Right cardiac atrium (tissue), 5 donors: ENCODE results near the gene APMAP. TPM values are rescaled to one million over a fixed set of nuclear protein-coding genes. Genes with fewer than 3 reads are reported as not detected.

Source experiments
- ATAC-seq, 2 donors: fragments of 200-7000 bp; cut with Tn5 transposase; one replicate each; pipeline versions ENCODE4 v1.8.0 to v1.9.1; 2020; ENCODE audit warnings: moderate library complexity in 2 of 2, mild to moderate bottlenecking in 1 of 2
- DNase-seq, 3 donors: peaks; one replicate each; pipeline ENCODE4 v3.0.0-alpha.2; 2020
- H3K27ac ChIP-seq: one replicate; pipeline ENCODE4 v1.5.1; 2013; ENCODE audit warnings: mild to moderate bottlenecking, low read length, control low read depth, moderate library complexity
- H3K27me3 ChIP-seq: one replicate; pipeline ENCODE4 v1.6.1; 2013; ENCODE audit not compliant: control insufficient read depth, insufficient read depth
- H3K4me1 ChIP-seq: one replicate; pipeline ENCODE4 v1.6.1; 2013; ENCODE audit warnings: low read length; ENCODE audit not compliant: control insufficient read depth, insufficient read depth
- H3K4me3 ChIP-seq: one replicate; pipeline ENCODE4 v1.5.1; 2013; ENCODE audit warnings: low read length, control low read depth
- H3K9me3 ChIP-seq: one replicate; pipeline ENCODE4 v1.6.1; 2013; ENCODE audit warnings: low read length; ENCODE audit not compliant: control insufficient read depth
- WGBS: extraction: QIAGEN DNeasy Blood & Tissue Kit; methylation state at CpG from one replicate; pipeline ENCODE4 v1.1.7; 2013; 5-methylcytosine and 5-hydroxymethylcytosine counted together
- intact Hi-C, 4 donors: fragments of 100-400 bp; cut with DNase I; formaldehyde crosslinking; loops; one replicate each; pipeline versions ENCODE4 v1.11.0 to v1.14.0; 2022 to 2023
- polyA plus RNA-seq: library from polyadenylated mRNA; stranded (reverse); fragments of 200-250 nt; gene quantifications from one replicate; pipeline ENCODE4 v1.2.3, GENCODE V29; 2013
- total RNA-seq, 4 donors: library from RNA; stranded (reverse); fragmentation: NEBNext Ultra II Directional; extraction: Animal tissue kit (Norgen Biotek cat#: 25700); gene quantifications; one replicate each; pipeline ENCODE4 v1.2.1, GENCODE V29; 2021
- donor health status: healthy with polysubstance abuse.
- donor health status: DM: no; HTN: yes; CAD: no.
- donor health status: DM: no; HTN: no; CAD: no.
- donor health status: DM: no; HTN: yes; CAD: no; lungs with severe emphysema.
- donor health status: DM: yes; HTN: yes; CAD: no.

The APMAP gene
- total and polyA plus RNA-seq, 5 donors, result 28.0 to 35.1 (median 34.7) TPM

DNA sequence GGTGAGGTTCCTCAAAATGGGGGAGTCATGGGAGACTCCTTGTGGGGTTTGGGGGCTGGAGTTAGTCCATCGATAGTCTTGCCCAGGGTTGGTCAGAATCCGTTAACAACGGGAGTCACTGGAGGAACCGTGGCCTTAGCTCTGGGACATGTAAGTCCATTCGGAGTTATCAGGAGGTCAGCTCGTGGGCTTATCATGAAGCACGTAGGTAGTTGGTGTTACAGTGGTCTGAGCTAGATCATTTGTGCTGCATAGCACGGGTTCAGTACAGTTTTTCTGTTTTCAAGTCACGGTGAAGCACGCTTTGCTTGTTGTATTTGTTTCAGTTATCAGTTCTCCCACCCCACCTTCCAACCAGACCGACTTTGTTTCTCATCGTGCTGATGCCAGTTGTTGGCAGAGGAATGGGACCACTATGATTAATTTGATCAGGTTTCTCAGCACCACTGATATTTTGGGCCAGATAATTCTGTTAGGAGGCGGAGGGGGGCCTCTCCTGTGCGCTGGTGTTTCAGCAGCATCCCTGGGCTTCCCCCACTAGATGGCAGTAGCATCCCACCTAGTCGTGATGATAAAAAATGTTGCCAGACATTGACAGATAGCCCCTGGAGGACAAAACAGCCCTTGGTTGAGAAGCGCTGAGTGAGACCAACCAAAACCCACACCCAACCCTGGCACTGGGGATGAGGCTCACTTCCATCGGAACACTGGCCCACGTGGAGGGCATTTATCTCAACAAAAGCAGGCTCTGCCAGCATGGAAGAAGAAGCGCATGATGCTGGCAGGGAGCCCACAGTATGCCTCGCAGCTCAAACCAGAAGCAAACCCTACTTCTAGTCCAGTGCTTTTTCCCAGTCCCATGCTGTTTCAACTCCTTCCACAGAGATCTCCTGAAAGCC is 2.2 kb upstream of the APMAP start:
- DNase-seq (peak; percentile 78 to 92 (median 89)), ATAC-seq (peak; percentile 64 to 72)
- Histone ChIP-seq H3K27ac (peak overlapping the region; percentile 57), H3K4me3 (no peak overlapping the region), H3K9me3 (no peaks in the 10 kb centered on the region), H3K4me1 (peaks cover 10% of the 10 kb centered on the region), H3K27me3 (no peaks in the 10 kb centered on the region)
- intact Hi-C loops, result loop anchor here (1.0 to 10.0 kb wide), 6 partner anchors 71 to 413 kb away; partner anchors contain the start of genes GINS1 (in 2 of the 4) and ENTPD6 (in 1 of the 4)
- 34% methylated on average over 20 of the region's 20 CpGs for WGBS

DNA sequence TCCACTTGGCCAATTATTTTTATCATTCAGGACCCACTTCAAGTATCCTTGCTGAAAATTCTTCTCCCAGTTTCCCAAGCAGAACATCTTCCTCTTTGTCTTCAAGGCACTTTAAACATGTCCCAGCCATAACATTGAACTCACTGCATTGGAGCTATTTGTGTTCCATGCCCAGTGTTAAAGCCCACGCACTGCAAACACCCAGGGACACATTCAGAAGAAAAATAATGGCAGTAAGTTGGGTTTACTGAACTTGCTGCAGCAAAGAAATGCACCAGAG is 1.6 kb upstream of the APMAP start:
- ATAC-seq (no peak), DNase-seq (no peak)
- no peaks in the 10 kb centered on the region for H3K9me3 ChIP-seq
- H3K4me1 ChIP-seq, result peaks cover 9% of the 10 kb centered on the region
- WGBS, result 83% methylated on average over 1 of the region's 1 CpG
- no peaks in the 10 kb centered on the region for H3K27me3 ChIP-seq
- H3K27ac ChIP-seq, result no peak overlapping the region
- no peak overlapping the region for H3K4me3 ChIP-seq
- intact Hi-C loops, result loop anchor here (1.0 to 10.0 kb wide), 5 partner anchors 71 to 413 kb away; partner anchors contain the start of genes GINS1 (in 2 of the 4) and ENTPD6 (in 1 of the 4)

GRCh38 chr20:24993337-24994185 is 1.0 kb upstream of the APMAP start:
- H3K4me3 ChIP-seq, result peak overlapping the region; percentile 76
- no peak for DNase-seq
- WGBS, result 29% methylated on average over 9 of the region's 9 CpGs
- H3K27ac ChIP-seq, result no peak overlapping the region
- no peaks in the 10 kb centered on the region for H3K9me3 ChIP-seq
- peaks cover 7% of the 10 kb centered on the region for H3K4me1 ChIP-seq
- no peaks in the 10 kb centered on the region for H3K27me3 ChIP-seq
- no peak for ATAC-seq
- intact Hi-C loops, result loop anchor here (1.0 to 10.0 kb wide), 5 partner anchors 72 to 414 kb away; partner anchors contain the start of genes GINS1 (in 2 of the 4) and ENTPD6 (in 1 of the 4)

DNA sequence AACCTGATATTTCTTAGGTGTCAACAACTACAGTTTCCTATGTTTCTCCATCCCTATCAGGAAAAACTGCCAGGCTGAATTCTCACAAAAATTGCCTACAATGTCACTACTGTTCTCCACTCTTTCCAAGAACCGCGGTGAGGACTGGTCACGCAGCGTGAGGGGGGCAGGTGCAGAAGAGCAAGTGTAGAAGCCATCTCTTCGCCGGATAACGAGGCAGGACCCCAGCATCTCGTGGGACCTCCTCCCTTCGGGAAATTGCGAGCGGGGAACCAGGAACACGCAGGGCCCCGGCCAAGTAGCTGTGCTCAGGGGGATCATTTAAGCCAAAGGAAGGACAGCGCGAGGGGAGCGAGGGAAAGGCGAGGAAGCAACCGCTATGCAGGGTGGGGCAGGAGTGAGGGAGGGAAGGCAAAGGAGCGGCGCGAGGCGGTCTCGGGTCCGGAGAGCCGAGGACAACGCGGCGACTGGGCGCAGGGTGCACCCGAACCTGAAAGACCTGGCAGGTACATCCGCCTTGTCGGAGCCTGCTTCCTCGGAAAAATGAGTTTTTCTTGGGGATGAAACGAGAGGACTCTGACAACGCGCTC is 559 bp downstream of the APMAP start:
- Histone ChIP-seq H3K4me3 (peak overlapping the region; percentile 76), H3K27me3 (no peaks in the 10 kb centered on the region), H3K4me1 (no peaks in the 10 kb centered on the region), H3K9me3 (no peaks in the 10 kb centered on the region), H3K27ac (peak overlapping the region; percentile 84)
- ATAC-seq (peak; percentile 22 to 45), DNase-seq (peak; percentile 29 to 76 (median 71))
- intact Hi-C loops, result loop anchor here in 3 of 4 donors (5.0 to 10.0 kb wide), 3 partner anchors 203 to 415 kb away; partner anchors contain the start of genes GINS1 (in 2 of the 3) and ENTPD6 (in 1 of the 3)
- under 1% methylated on average over 36 of the region's 36 CpGs for WGBS

DNA sequence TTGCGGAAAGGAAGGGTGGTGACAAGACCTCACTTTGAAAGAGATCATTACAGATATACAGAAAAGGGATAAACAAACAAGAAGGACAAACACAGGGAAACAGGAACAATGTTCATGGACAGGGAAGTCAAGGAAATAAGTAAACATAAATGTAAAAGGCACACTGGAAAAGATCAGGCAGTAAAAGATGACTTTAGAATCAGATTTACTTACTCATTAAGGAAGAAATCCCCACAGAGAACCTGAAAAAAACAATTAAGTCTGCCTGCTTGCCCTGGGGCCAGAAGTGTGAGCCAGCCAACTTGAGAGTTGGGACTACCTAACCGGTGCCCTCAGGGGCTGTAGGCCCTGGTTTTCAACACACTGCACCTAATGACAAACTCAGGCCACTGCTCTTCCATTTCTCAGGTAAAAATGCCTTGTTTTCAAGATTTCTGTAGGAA is 1.7 kb downstream of the APMAP start:
- intact Hi-C loops, result loop anchor here in 3 of 4 donors (5.0 to 10.0 kb wide), 3 partner anchors 204 to 416 kb away; partner anchors contain the start of genes GINS1 (in 2 of the 3) and ENTPD6 (in 1 of the 3)
- no peak for ATAC-seq
- H3K4me3 ChIP-seq, result peak overlapping the region; percentile 25
- no peak for DNase-seq
- no peaks in the 10 kb centered on the region for H3K4me1 ChIP-seq
- H3K27ac ChIP-seq, result no peak overlapping the region
- 90% methylated on average over 2 of the region's 2 CpGs for WGBS
- H3K27me3 ChIP-seq, result no peaks in the 10 kb centered on the region
- no peaks in the 10 kb centered on the region for H3K9me3 ChIP-seq

DNA sequence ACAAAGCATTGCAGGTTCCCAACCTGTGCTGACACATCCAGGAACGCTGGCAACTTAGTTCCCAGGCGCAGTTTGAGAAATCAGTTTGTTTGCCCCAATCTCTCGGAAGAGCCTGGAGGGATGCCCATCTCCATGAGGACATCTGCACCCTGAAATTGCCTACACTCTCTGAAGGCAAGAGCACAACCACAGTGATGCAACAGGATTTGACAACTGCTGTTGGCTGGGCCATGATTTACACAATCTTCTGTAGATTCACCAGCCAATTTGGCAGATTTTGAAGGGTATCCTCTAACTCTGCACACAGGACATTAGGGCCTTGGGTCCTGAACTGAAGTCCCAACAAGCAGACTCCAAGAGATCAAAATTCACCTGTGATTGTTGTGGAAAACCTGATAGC is 3.4 kb downstream of the APMAP start:
- no peak for ATAC-seq
- no peak overlapping the region for H3K4me3 ChIP-seq
- no peak overlapping the region for H3K27ac ChIP-seq
- no peaks in the 10 kb centered on the region for H3K27me3 ChIP-seq
- no peaks in the 10 kb centered on the region for H3K9me3 ChIP-seq
- 90% methylated on average over 3 of the region's 3 CpGs for WGBS
- peaks cover 2% of the 10 kb centered on the region for H3K4me1 ChIP-seq
- intact Hi-C loops, result no loop called here
- DNase-seq, result no peak

- DNase-seq, result no peak
- intact Hi-C loops, result no loop called here
- no peak for ATAC-seq
Observed at GRCh38 chr20:24987873-24988835, 4.4 kb downstream of the APMAP start.

DNA sequence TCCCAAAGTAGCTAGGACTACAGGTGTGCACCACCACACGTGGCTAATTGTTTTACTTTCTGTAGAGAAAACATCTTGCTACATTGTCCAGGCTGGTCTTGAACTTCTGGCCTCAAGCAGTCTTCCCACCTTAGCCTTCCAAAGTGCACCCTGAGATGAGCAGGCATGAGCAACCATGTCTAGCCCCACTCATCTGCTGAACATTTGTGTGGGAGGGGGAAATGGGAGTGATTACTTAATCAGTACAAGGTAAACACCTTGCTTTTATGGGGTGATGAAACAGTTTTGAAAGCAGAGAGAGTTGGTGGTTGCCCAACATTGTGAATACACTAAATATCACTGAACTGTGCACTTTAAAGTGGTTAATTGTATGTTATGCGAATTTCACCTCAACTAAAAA is 5.3 kb downstream of the APMAP start:
- no peaks in the 10 kb centered on the region for H3K27me3 ChIP-seq
- no peak overlapping the region for H3K27ac ChIP-seq
- H3K4me3 ChIP-seq, result no peak overlapping the region
- DNase-seq (no peak), ATAC-seq (no peak)
- no peaks in the 10 kb centered on the region for H3K9me3 ChIP-seq
- H3K4me1 ChIP-seq, result peaks cover 2% of the 10 kb centered on the region
- WGBS, result 89% methylated on average over 2 of the region's 2 CpGs
- intact Hi-C loops, result no loop called here

More at GRCh38 chr20:24987873-24988835, 4.4 kb downstream of the APMAP start:
- Histone ChIP-seq H3K4me1 (peaks cover 2% of the 10 kb centered on the region), H3K27me3 (no peaks in the 10 kb centered on the region), H3K27ac (no peak overlapping the region), H3K9me3 (no peaks in the 10 kb centered on the region), H3K4me3 (no peak overlapping the region)
- 90% methylated on average over 7 of the region's 7 CpGs for WGBS

- ATAC-seq (no peak), DNase-seq (no peak)
- Histone ChIP-seq H3K9me3 (no peaks in the 10 kb centered on the region), H3K4me1 (peaks cover 2% of the 10 kb centered on the region), H3K4me3 (no peak overlapping the region), H3K27ac (no peak overlapping the region), H3K27me3 (no peaks in the 10 kb centered on the region)
- intact Hi-C loops, result no loop called here
- WGBS, result 95% methylated on average over 7 of the region's 7 CpGs
Observed at GRCh38 chr20:24986436-24987015, 6.0 kb downstream of the APMAP start.
